GM21360 (cell line): ENCODE measurements around the gene OTOF.

Source experiments
- ATAC-seq: cut with Tn5 transposase; IDR thresholded peaks from one replicate; pipeline ENCODE4 v1.9.1; 2021; ENCODE audit warnings: mild to moderate bottlenecking, moderate library complexity; ENCODE audit not compliant: unreplicated experiment

Gene OTOF

DNA sequence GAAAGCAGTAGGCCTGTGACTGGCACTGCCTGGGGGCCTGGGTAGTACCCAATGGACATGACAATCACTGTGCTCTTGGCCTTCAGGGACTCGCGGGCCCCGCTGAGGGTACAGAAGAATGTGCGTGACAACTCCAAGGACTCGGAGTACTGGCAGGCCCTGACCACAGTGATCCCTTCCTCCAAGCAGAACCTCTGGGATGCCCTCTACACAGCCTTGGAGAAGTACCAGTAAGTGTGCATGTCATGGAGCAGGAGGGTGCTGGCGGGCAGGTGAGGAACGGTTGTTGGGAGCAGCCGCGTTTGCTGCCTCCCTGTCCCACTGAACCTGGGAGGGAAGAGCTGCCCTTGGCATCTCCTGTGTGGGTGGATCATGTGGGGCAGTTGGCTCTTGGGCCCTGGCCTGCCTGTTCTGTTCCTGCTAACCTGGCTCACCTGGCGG lies 23.3 kb downstream of the OTOF start:
- no peak for ATAC-seq

GRCh38 chr2:26453421-26454329 lies 24.2 kb downstream of the OTOF start:
- no peak for ATAC-seq

DNA sequence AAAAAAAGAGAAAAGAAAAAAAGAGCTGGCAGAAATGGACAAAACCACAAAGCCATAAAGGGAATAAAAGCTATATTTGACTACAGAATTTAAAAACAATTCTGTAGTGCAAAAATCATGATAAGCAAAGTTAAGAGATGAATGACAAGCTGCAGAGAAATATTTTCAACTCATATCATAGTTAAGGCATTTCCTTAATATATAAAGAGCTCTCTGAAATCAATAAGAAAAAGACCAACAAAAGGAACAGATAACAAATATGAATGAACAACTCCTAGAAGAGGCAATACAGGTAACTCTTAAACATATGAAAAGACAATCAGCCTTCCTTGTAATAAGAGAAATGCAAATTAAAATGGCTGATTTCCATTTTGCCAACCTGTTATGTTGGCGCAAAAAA lies 26.2 kb downstream of the OTOF start:
- no peak for ATAC-seq

DNA sequence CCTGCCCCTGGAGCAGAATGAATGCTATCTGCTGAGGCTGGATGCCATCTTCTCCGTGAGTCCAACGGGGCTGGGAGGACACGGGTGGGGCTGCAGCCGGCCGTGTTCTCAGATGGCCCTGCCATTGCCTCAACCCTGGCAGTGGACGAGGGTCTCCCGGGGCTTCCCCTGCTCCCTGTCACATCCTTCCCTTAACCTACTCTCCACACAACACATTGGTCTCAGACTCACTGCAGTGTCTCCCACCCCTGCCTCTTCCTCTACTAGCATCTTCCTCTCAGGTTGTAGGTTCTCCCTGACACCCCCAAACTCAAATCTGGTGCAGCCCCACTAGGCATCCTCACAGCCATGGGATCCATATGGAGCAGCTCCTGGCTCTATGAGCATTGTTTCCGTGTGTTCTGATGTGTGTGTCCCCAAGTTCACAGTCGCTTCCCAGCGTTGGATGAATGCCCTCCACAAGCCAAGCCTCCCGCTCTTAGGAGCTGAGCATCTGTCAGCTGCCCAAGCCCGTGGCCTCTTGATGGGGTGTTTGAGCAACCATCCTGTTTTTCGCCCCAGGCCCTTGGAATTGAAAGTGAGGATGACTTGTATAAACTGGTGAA lies 27.8 kb downstream of the OTOF start:
- ATAC-seq, result no peak

DNA sequence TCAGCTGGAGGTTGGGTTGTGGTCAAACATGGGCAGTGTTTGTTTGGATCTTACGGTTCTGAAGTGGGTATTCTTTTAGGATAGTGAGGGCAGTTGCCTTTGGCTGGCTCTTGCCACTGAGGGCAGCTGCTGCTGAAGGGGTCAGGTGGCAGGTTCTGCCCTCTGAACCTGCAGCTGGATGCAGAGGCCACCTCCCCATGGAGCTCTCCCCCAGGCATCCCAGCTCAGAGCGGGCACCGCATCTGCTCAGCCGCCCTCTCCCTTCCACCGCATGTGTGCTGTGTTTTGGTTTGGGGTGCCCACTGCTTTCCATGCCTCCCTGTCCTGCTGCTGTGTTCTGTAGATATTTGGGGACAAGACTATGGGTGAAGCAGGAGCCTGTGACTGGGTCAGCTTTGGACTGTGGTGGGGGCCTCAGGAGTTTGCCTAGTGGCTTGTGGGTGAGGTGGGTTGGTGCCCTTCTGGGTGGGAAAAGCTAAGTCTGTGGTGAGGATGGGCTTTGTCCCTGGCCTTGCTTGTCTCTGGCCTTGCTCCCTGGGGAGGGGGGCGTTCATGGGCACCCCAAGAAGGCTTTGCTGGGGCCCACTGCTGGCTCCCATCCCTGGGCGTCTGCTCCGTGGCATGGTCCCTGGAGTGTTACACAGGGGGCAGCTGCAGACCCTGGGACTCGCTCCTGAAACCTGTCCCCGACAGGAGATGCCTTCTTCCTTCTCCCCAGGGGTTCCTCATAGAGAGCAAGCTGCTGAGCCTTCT lies 28.5 kb downstream of the OTOF start:
- no peak for ATAC-seq

- no peak for ATAC-seq
Observed at GRCh38 chr2:26448651-26449050, 29.3 kb downstream of the OTOF start.

DNA sequence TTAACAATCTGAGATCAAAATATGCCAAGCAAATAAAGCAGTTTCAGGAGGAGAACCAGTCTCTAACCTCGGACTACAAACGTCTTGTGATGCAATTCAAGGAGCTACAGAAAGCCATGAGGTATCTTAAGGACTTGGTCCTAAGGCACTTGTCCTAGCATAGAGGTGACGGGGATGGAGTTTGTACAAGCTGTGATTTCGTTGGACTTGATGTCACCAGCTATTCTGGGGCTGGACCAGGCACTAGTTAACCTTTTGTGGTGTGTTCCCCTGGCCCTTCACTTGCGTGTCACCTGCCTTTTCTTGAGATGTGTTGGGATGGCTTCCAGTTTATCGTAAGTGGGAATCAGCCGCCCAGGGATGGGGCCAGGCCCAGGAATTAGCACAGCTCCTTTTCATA lies 33.7 kb downstream of the OTOF start:
- ATAC-seq, result no peak

DNA sequence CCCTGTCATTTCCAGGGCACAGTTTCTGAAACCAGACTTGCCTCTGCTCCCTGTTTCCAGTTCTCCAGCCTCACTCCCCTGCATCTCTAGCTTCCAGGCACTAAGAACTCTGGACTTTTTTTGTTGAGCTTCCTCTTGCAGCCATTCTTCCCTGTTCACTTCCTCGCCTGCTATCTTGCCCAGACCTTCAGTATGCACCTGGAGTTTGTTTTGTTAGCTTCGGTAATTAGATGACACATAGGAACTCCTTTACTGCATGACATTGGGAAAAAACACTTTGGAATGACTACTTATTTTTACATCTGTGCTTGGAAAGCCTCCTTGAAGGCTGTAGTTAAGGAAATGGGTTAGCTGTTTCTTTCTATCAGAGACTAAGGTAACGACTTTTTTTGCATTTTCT lies 35.2 kb downstream of the OTOF start:
- ATAC-seq, result no peak

- no peak for ATAC-seq
Observed at GRCh38 chr2:26442301-26442700, 35.6 kb downstream of the OTOF start.

DNA sequence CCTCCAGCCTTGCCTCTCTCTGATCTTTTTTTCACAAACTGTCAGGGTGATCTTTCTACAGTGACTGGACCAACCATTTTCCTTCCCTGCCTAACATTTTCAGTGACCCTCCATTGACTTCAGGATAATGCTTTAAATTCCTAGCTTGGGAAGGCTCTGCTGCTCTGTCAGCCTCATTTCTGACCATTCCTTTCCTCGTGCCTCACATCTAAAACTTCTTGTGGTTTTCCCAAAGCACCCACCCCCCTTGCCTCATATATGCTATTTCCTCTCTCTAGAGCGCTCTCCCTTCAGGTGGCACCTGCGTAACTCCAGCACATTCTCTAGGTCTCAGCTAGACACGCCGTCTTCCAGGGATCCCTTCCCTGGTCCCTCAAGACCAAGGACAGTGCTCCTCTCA lies 39.0 kb downstream of the OTOF start:
- ATAC-seq, result no peak

DNA sequence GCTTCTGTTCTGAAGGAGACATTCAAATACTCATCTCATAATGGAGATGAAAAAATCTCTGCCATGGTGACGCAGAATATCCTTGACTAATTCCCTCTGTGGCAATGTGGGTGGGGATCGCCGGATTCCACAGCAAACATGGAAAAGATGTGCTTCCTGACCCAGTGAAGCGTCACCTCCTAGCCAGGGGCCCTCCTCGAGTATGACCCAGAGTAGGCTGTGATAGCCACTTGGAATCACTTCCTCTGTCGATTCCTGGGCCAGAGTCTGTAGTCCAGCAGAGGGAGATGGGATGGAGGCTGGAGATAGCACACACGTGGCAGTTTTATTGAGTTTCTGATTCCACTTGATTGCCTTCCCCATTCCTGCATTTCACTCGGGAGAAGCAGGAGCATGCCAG lies 39.4 kb downstream of the OTOF start:
- ATAC-seq, result no peak

DNA sequence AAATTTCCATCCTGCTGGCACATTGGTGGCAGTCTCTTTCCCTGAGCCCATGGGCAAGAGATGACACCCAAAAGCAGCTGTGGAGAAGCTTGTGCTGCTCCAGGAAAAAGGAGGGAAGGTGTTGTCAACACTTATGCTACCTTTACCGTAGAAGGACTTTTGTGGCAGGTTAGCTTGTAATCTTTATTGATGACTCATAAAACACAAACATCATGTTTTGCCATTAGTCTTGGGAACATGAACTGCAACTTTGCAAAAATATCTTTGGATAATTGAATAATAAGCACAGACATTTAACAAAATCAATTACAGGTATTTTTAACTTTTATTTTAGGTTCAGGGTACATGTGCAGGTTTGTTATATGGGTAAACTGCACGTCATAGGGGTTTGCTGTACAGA lies 42.8 kb downstream of the OTOF start:
- no peak for ATAC-seq

- no peak for ATAC-seq
Observed at GRCh38 chr2:26432859-26433258, 45.1 kb downstream of the OTOF start.

DNA sequence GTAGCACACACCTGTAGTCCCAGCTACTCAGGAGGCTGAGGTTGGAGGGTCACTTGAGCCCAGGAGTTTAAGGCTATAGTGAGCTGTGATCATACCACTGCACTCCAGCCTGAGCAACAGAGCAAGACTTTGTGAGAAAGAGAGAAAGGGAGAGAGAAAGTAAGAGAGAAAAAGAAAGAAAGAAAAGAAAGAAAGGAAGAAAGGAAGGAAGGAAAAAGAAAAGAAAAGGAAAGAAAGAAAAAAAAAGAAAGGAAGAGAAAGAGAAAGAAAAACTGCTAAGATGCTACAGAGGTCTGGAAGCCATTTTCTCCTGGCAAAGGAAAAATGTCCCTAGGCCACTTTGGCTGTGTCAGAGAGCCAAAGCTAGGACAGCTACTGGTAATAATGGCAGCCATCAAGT lies 45.6 kb downstream of the OTOF start:
- no peak for ATAC-seq

DNA sequence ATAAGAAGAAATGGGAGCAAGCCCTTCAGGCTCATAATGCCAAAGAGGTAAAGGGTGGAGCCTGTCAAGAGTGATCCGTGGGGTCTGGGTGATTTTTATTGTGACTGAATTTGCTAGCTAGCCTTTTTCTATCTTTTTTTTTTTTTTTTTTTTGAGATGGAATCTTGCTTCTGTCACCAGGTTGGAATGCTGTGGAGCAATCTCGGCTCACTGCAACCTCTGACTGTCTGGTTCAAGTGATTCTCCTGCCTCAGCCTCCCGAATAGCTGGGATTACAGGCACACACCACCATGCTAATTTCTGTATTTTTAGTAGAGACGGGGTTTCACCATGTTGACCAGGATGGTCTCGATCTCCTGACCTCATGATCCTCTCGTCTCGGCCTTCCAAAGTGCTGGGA lies 47.1 kb downstream of the OTOF start:
- ATAC-seq, result no peak

DNA sequence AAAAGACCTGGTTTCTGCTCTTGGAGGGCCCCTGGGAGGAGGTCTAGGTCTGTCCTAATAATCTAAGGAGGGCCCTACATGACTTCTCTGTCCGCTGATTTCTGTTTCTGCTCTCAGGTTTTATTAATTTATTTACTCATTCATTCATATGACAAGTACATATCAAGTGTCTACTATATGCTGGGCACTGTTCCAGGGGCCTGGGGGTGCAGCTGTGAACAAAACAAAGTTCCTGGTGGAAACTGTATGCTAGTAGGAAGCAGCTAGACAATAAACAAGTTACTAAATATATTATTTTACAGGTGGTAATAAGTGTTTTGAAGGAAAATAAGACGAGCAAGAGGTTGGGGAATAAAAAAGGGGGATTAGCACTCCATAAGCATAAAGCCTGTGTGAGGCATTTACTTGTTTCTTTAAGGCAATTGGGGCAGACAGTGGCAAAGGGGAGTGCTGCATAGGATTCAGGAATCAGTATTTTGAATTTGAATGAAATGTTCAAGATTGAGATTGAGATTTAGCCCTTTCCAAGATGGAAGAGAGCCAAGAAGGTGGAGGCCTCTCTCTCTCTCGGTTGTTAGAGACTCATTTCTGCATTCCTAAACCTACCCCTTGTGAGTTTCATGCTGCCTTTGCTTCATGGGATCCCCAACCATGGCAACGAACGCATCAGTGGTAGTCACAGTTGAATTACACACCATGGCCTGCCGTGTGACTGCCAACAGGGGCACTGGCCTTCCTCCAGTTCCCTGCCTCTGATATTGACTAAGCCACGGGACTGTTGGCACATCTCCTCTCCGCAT lies 47.9 kb downstream of the OTOF start:
- no peak for ATAC-seq

- ATAC-seq, result no peak
Observed at GRCh38 chr2:26428846-26429245, 49.1 kb downstream of the OTOF start.

GRCh38 chr2:26424221-26424620 lies 53.7 kb downstream of the OTOF start:
- ATAC-seq, result no peak

GRCh38 chr2:26423750-26424149 lies 54.2 kb downstream of the OTOF start:
- ATAC-seq, result no peak

DNA sequence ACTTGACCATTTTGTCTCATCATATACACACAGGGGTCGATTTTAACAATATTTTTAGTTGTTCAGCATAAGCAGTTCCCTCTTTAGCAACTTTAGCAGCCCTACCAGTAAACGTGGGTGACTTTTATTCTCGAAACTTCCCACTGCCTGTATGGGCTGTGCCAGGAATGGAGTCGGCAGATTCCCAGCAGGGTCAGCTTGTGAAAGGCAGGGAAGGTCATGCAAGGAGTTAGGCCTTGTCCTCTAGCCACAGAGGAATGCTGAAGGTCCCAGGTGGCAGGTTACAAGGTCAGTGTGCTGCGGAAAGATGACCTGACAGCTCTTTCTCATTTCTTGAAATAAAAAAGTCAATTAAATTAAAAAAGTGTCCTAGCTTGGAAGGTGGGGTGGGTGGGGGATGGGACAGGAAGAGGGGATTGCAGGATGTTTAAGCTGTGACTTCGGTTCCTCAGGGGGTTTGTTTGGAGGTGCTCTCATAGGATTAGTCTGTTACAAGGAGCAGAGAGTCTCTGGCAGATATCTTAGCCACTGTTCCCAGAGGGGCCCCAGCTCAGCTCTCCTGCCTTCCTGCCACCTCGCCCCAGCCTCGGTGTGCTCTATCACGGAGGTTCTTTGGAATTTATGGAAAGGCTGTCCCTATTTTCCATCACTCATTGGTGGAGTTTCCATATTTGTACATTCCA lies 54.8 kb downstream of the OTOF start:
- ATAC-seq, result no peak
